K562 (cell line): Measurements from ENCODE around the gene NSMCE1. TPM values are rescaled to one million over a fixed set of nuclear protein-coding genes. Genes with fewer than 3 reads are reported as not detected.
A peak's percentile ranks its signal among the peaks of the same experiment; 100 is the strongest.

Source experiments
- ATAC-seq: fragments of 200-7000 bp; cut with Tn5 transposase; 3 replicates; pipeline ENCODE4 v1.9.1; 2020; ENCODE audit warnings: moderate library complexity
- BruUV-seq: library from RNA; stranded (reverse); fragments of 400-500 nt; replicated peaks from 2 replicates; lab custom pipeline; 2021; lab: Mats Ljungman, UMichigan
- CTCF ChIA-PET: fragments of 300-600 bp; formaldehyde crosslinking; extraction: SDS; loops from one replicate; lab custom pipeline; 2021; ENCODE audit warnings: low intra/inter-chr PET ratio; lab: Yijun Ruan, JAX
- POLR2A ChIA-PET: fragments of 300-600, 350-650 bp; sonication (Branson Sonifier 250); formaldehyde crosslinking; extraction: SDS; loops from one replicate; lab custom pipeline; 2021; ENCODE audit warnings: antibody characterized with exemption, inconsistent platforms; lab: Yijun Ruan, JAX
- DNase-seq, 4 experiments: peaks; one replicate each; pipeline versions ENCODE4 v3.0.0 to v3.0.0-alpha.2; 2011 to 2018; ENCODE audit warnings: low spot score in 3 of 4, mixed read lengths in 3 of 4; ENCODE audit errors: extremely low read depth in 1 of 4
- FAIRE-seq: peaks from 2 replicates; lab custom pipeline; 2011; peaks lifted over from hg19 to GRCh38; lab: Jason Lieb, UNC
- H2AFZ ChIP-seq: 2 replicates; pipeline ENCODE4 v1.6.0; 2011; ENCODE audit warnings: low read depth, low read length, control low read depth, inconsistent platforms
- H3K27ac ChIP-seq: fragments of 200-600 bp; 3 replicates; pipeline ENCODE4 v1.8.0; 2011; ENCODE audit warnings: low read depth, mild to moderate bottlenecking, control low read depth, inconsistent platforms, low read length, moderate library complexity, mixed read lengths; ENCODE audit errors: extremely low read depth
- H3K27me3 ChIP-seq, 2 experiments: fragments of 300-600 bp in 1 of 2; 2 replicates in 1 of 2; 3 replicates in 1 of 2; pipeline versions ENCODE4 v1.6.0 to v1.8.0; 2011; ENCODE audit warnings: inconsistent platforms in 2 of 2, low read length in 2 of 2, mild to moderate bottlenecking in 1 of 2, mixed read lengths in 1 of 2, moderate library complexity in 1 of 2; ENCODE audit not compliant: control insufficient read depth in 2 of 2, insufficient read depth in 2 of 2
- H3K36me3 ChIP-seq: fragments of 300-600 bp; 3 replicates; pipeline ENCODE4 v1.8.0; 2011; ENCODE audit warnings: mild to moderate bottlenecking, low read length, inconsistent platforms; ENCODE audit not compliant: control insufficient read depth, insufficient read depth
- H3K4me1 ChIP-seq, 2 experiments: fragments of 200-600 bp in 1 of 2; replicated peaks in 1 of 2; 2 replicates in 1 of 2; 3 replicates in 1 of 2; pipeline versions ENCODE4 v1.5.1 to v1.8.0; 2011; ENCODE audit warnings: inconsistent platforms in 2 of 2, low read length in 2 of 2, mild to moderate bottlenecking in 1 of 2, mixed read lengths in 1 of 2, moderate library complexity in 1 of 2; ENCODE audit not compliant: control insufficient read depth in 2 of 2, insufficient read depth in 2 of 2
- H3K4me2 ChIP-seq: 2 replicates; pipeline ENCODE4 v1.6.1; 2011; ENCODE audit warnings: low read length, control low read depth, inconsistent platforms, mixed read lengths; ENCODE audit not compliant: insufficient read depth
- H3K4me3 ChIP-seq: fragments of 200-600 bp; sonication (generic), shearing (Covaris generic); 2 replicates; pipeline ENCODE4 v1.5.1; 2016; ENCODE audit warnings: control low read depth, inconsistent platforms
- H3K79me2 ChIP-seq: fragments of 200-600 bp; 3 replicates; pipeline ENCODE4 v1.8.0; 2011; ENCODE audit warnings: low read length, inconsistent platforms; ENCODE audit not compliant: control insufficient read depth, insufficient read depth
- H3K9ac ChIP-seq, 2 experiments: 2 replicates each; pipeline versions ENCODE4 v1.6.0 to v1.6.1; 2011; ENCODE audit warnings: low read depth in 2 of 2, low read length in 2 of 2, control low read depth in 1 of 2, inconsistent platforms in 1 of 2, mild to moderate bottlenecking in 1 of 2, mixed read lengths in 1 of 2; ENCODE audit not compliant: insufficient read depth in 1 of 2
- H3K9me1 ChIP-seq: one replicate; pipeline ENCODE4 v1.6.0; 2011; ENCODE audit warnings: inconsistent platforms, mild to moderate bottlenecking, low read length, moderate library complexity; ENCODE audit not compliant: control insufficient read depth, insufficient read depth
- H3K9me3 ChIP-seq: replicated peaks from 2 replicates; pipeline ENCODE4 v1.5.1; 2011; ENCODE audit warnings: low read depth, low read length, inconsistent platforms; ENCODE audit not compliant: control insufficient read depth, insufficient read depth
- H4K20me1 ChIP-seq: replicated peaks from 2 replicates; pipeline ENCODE4 v1.6.1; 2011; ENCODE audit warnings: low read length, inconsistent platforms, mixed read lengths; ENCODE audit not compliant: control insufficient read depth, insufficient read depth
- EGR1 ChIP-seq: fragments of 450-650 bp; conservative IDR thresholded peaks from 2 replicates; pipeline ENCODE4 v1.6.1; 2017; ENCODE audit warnings: mild to moderate bottlenecking
- ERF ChIP-seq: fragments of 450-650 bp; formaldehyde crosslinking; IDR thresholded peaks from 2 replicates; pipeline ENCODE4 v1.4.0; 2020; ENCODE audit warnings: mild to moderate bottlenecking, mixed read lengths
- FOXJ2 ChIP-seq: fragments of 200-800 bp; sonication (Bioruptor generic); IDR thresholded peaks from 2 replicates; pipeline ENCODE4 v1.6.1; 2016; ENCODE audit warnings: missing genetic modification characterization, missing compliant biosample characterization
- FOXJ3 ChIP-seq: sonication (generic); formaldehyde crosslinking; IDR thresholded peaks from 2 replicates; pipeline ENCODE4 v1.4.0; 2020; ENCODE audit warnings: mild to moderate bottlenecking, missing genetic modification reagents
- HNRNPLL ChIP-seq: fragments of 200-400 bp; formaldehyde crosslinking; IDR thresholded peaks from 2 replicates; pipeline ENCODE4 v1.6.1; 2017; ENCODE audit warnings: low read length, low read depth, mild to moderate bottlenecking; ENCODE audit not compliant: poor library complexity, severe bottlenecking
- MTA2 ChIP-seq: fragments of 450-650 bp; IDR thresholded peaks from 2 replicates; pipeline ENCODE4 v1.6.1; 2016; ENCODE audit warnings: low read depth
- SAP30 ChIP-seq: fragments of 200-600 bp; sonication (generic); IDR thresholded peaks from 2 replicates; pipeline ENCODE4 v1.6.1; 2012; ENCODE audit warnings: borderline replicate concordance, low read depth, mild to moderate bottlenecking, moderate library complexity, low read length, control low read depth, inconsistent platforms; ENCODE audit not compliant: insufficient read depth, poor library complexity, severe bottlenecking
- SIN3B ChIP-seq: fragments of 450-650 bp; IDR thresholded peaks from 2 replicates; pipeline ENCODE4 v1.6.1; 2017; ENCODE audit warnings: low read depth, mild to moderate bottlenecking, moderate library complexity
- TCF3 ChIP-seq: sonication (generic); formaldehyde crosslinking; IDR thresholded peaks from 2 replicates; pipeline ENCODE4 v1.4.0; 2020; ENCODE audit warnings: mild to moderate bottlenecking, missing genetic modification reagents
- ZBTB8A ChIP-seq: fragments of 450-650 bp; IDR thresholded peaks from 2 replicates; pipeline ENCODE4 v1.6.1; 2018; ENCODE audit warnings: mild to moderate bottlenecking, moderate library complexity; ENCODE audit not compliant: partially characterized antibody
- ZFP1 ChIP-seq: fragments of 450-650 bp; formaldehyde crosslinking; IDR thresholded peaks from 2 replicates; pipeline ENCODE4 v1.4.0; 2020; ENCODE audit warnings: mild to moderate bottlenecking, mixed read lengths
- ZFP36 ChIP-seq: fragments of 150-350 bp; IDR thresholded peaks from 2 replicates; pipeline ENCODE4 v1.6.1; 2018; ENCODE audit warnings: low read length, low read depth; ENCODE audit not compliant: partially characterized antibody
- WGBS: fragments of 100-300 bp; shearing (Covaris generic); methylation state at CpG from one replicate; pipeline ENCODE4 v1.1.6; 2016; ENCODE audit warnings: low coverage, mixed read lengths; ENCODE audit not compliant: insufficient coverage; ENCODE audit errors: missing lambda C conversion rate; 5-methylcytosine and 5-hydroxymethylcytosine counted together
- in situ Hi-C: fragments of 300-500 bp; cut with MboI; formaldehyde crosslinking; loops from 4 replicates; pipeline ENCODE4 v1.15.0; 2018; ENCODE audit warnings: inconsistent platforms, mixed read lengths
- intact Hi-C: fragments of 100-400 bp; cut with micrococcal nuclease; formaldehyde crosslinking; loops from 2 replicates; pipeline ENCODE4 v1.14.2; 2022
- polyA plus RNA-seq, 8 experiments: library from polyadenylated mRNA; depleted of rRNA in 4 of 8; stranded (reverse) in 5 of 8; unstranded in 3 of 8; fragments of >200 nt; fragmentation: Nextera tagmentation in 2 of 8; fragmentation: Illumina TruSeq in 1 of 8; extraction: Ambion mirVana in 2 of 8; extraction: Trizol in 1 of 8; gene quantifications; 2 replicates each; pipeline versions ENCODE4 v1.2.1 to v1.2.3, GENCODE V29; 2011 to 2014; ENCODE audit warnings: inconsistent platforms in 1 of 8, missing spikeins in 1 of 8
- total RNA-seq, 7 experiments: library from RNA; depleted of rRNA in 6 of 7; stranded (reverse); fragments of >200 nt in 6 of 7; fragmentation: Illumina TruSeq in 2 of 7; extraction: Trizol in 2 of 7; gene quantifications; 2 replicates each; pipeline versions ENCODE4 v1.2.1 to v1.2.3, GENCODE V29; 2011 to 2021; ENCODE audit warnings: low replicate concordance in 1 of 7
- TF ChIP-seq, protein P1 (sequence below), 2 experiments: fragments of 450-650 bp in 1 of 2; sonication (generic) in 1 of 2; formaldehyde crosslinking; conservative IDR thresholded peaks; 2 replicates each; pipeline versions ENCODE4 v1.4.0 to v1.8.1; 2020 to 2022; ENCODE audit warnings: mild to moderate bottlenecking in 1 of 2, missing genetic modification reagents in 1 of 2

NSMCE1 gene
- total and polyA plus RNA-seq, 9 of the 15 experiments (the other 6 are each of a cell fraction or from before 2014, with no cell fraction given): 52.1 to 163 (median 61.5) TPM

DNA sequence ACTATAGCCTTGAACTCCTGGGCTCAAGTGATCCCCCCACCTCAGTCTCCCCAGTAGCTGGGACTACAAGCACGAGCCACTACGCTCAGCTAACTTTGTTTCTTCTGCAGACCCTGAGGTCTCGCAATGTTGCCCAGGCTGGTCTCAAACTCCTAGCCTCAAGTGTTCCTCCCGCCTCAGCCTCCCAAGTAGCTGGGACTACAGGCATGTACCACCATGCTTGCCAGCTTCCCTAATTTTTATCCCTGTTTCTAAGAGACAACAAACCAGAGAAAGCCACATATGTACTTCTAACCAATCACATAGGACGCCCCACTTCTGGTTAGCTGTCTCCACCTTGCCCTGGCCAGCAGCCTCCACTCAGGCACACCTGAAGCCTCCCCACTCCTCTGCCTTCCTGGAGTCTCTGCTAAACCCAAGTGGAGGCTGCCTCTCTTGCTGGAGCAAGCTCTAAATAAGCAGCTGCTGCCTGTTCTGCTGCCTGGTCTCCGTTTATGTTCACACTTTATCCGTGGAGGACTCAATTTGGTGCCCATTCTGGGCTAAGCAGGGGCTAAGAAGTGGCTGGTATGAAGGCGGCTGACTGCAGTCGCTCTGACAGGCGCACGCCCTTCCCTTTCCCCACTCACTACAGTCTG is 24.7 kb downstream of the NSMCE1 start:
- Histone ChIP-seq H3K4me1 (peaks cover 4 to 39% of the 10 kb centered on the region in 2 experiments; a peak in 4 of 5 replicates), H3K9ac (peak overlapping the region in 1 of 2 experiments; percentile 61; a peak in 2 of 4 replicates), H3K27me3 (no peaks in the 10 kb centered on the region), H4K20me1 (0 out of 2 replicates have a peak, but pooled peaks cover 2% of the 10 kb centered on the region), H2AFZ (no peak overlapping the region), H3K4me3 (no peak overlapping the region), H3K36me3 (no peaks in the 10 kb centered on the region), H3K4me2 (no peak overlapping the region), H3K79me2 (0 out of 3 replicates have a peak, but pooled peaks cover 4% of the 10 kb centered on the region), H3K27ac (no peak overlapping the region), H3K9me1 (no peaks in the 10 kb centered on the region), H3K9me3 (no peaks in the 10 kb centered on the region)
- 72% methylated on average over 11 of the region's 11 CpGs for WGBS
- ATAC-seq (no peak), DNase-seq (no peak), FAIRE-seq (no peak)
- CTCF ChIA-PET: no interaction called here
- intact Hi-C loops (no loop called here), in situ Hi-C loops (loop anchor here (5.0 kb wide), 1 partner anchor 63 kb away; no protein-coding TSS in a partner anchor)
- POLR2A ChIA-PET: interaction anchor here (0.6 to 1.2 kb wide), 3 partner anchors 9 to 96 kb away, joined by 3 to 6 read pairs (median 5); no protein-coding TSS in a partner anchor
- BruUV-seq: no TSS peak
- TF ChIP-seq FOXJ3 (CRISPR knock-in tag) (no peak), SIN3B (no peak), FOXJ2 (no peak), SAP30 (no peak), ZFP36 (no peak), HNRNPLL (no peak), ERF (CRISPR knock-in tag) (no peak), EGR1 (no peak), MTA2 (no peak), ZFP1 (CRISPR knock-in tag) (no peak), ZBTB8A (no peak), TCF3 (CRISPR knock-in tag) (no peak)
- TF ChIP-seq, protein P1, sequence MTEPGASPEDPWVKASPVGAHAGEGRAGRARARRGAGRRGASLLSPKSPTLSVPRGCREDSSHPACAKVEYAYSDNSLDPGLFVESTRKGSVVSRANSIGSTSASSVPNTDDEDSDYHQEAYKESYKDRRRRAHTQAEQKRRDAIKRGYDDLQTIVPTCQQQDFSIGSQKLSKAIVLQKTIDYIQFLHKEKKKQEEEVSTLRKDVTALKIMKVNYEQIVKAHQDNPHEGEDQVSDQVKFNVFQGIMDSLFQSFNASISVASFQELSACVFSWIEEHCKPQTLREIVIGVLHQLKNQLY (CRISPR knock-in tag; conservative IDR thresholded peaks at IDR 0.05): no peak
